Glutamatergic neuron (in vitro differentiated cells): ENCODE measurements around the gene CST5. TPM values are rescaled to one million over a fixed set of nuclear protein-coding genes. Genes with fewer than 3 reads are reported as not detected.
"Not testable (repeated sequence)": the region's sequence is repeated elsewhere in the genome, so short reads cannot be mapped to it uniquely, and the experiment has no call there.

Experiments
- DNase-seq: peaks from one replicate; pipeline ENCODE4 v3.0.0; 2022
- H3K27ac Mint-ChIP-seq: one replicate; pipeline ENCODE4 v1.8.0; 2020; ENCODE audit warnings: mild to moderate bottlenecking, mixed read lengths, inconsistent platforms; ENCODE audit not compliant: unreplicated experiment
- H3K27me3 Mint-ChIP-seq: one replicate; pipeline ENCODE4 v1.8.0; 2020; ENCODE audit warnings: mild to moderate bottlenecking, moderate library complexity, mixed read lengths, inconsistent platforms; ENCODE audit not compliant: unreplicated experiment
- H3K36me3 Mint-ChIP-seq: one replicate; pipeline ENCODE4 v1.8.0; 2020; ENCODE audit warnings: mild to moderate bottlenecking, mixed read lengths, inconsistent platforms; ENCODE audit not compliant: unreplicated experiment
- H3K4me1 Mint-ChIP-seq: one replicate; pipeline ENCODE4 v1.8.0; 2020; ENCODE audit warnings: mild to moderate bottlenecking, low read depth, mixed read lengths, inconsistent platforms; ENCODE audit not compliant: unreplicated experiment
- H3K4me3 Mint-ChIP-seq: one replicate; pipeline ENCODE4 v1.8.0; 2020; ENCODE audit warnings: mild to moderate bottlenecking, mixed read lengths, inconsistent platforms; ENCODE audit not compliant: unreplicated experiment
- H3K9me3 Mint-ChIP-seq: one replicate; pipeline ENCODE4 v1.8.0; 2020; ENCODE audit warnings: mild to moderate bottlenecking, moderate library complexity, mixed read lengths, inconsistent platforms; ENCODE audit not compliant: unreplicated experiment
- CTCF ChIP-seq: fragments of 200-600 bp; sonication (generic); IDR thresholded peaks from one replicate; pipeline ENCODE4 v1.5.0; 2021; ENCODE audit not compliant: partially characterized antibody, unreplicated experiment
- total RNA-seq: library from RNA; stranded (reverse); fragmentation: NEBNext Ultra II Directional; extraction: Animal tissue kit (Norgen Biotek cat#: 25700); gene quantifications from one replicate; pipeline ENCODE4 v1.2.1, GENCODE V29; 2021; ENCODE audit not compliant: unreplicated experiment

CST5 gene
- total RNA-seq, 1 donor from 2014 or later: not detected

- Mint-ChIP-seq H3K4me3 (no peak overlapping the region), H3K36me3 (no peaks in the 10 kb centered on the region), H3K27me3 (peaks cover 10% of the 10 kb centered on the region), H3K27ac (no peak overlapping the region), H3K4me1 (peaks cover 22% of the 10 kb centered on the region), H3K9me3 (peaks cover 14% of the 10 kb centered on the region)
- no peak for DNase-seq
- no peak for TF ChIP-seq CTCF
Observed at GRCh38 chr20:23879811-23880374, 345 bp upstream of the CST5 start.

GRCh38 chr20:23878787-23879186, 761 bp downstream of the CST5 start:
- Mint-ChIP-seq H3K9me3 (peaks cover 14% of the 10 kb centered on the region), H3K4me3 (no peak overlapping the region), H3K27me3 (peaks cover 7% of the 10 kb centered on the region), H3K27ac (no peak overlapping the region), H3K4me1 (peaks cover 30% of the 10 kb centered on the region), H3K36me3 (no peaks in the 10 kb centered on the region)
- TF ChIP-seq CTCF: no peak
- no peak for DNase-seq

GRCh38 chr20:23878016-23878542, 1.5 kb downstream of the CST5 start:
- not testable (repeated sequence) for H3K27me3 Mint-ChIP-seq, H3K4me3 Mint-ChIP-seq, DNase-seq, H3K36me3 Mint-ChIP-seq, H3K27ac Mint-ChIP-seq
- Mint-ChIP-seq H3K9me3 (peaks cover 14% of the 10 kb centered on the region), H3K4me1 (peaks cover 30% of the 10 kb centered on the region)

- Mint-ChIP-seq H3K4me3 (no peak overlapping the region), H3K36me3 (no peaks in the 10 kb centered on the region), H3K27me3 (peaks cover 7% of the 10 kb centered on the region), H3K27ac (no peak overlapping the region), H3K9me3 (peaks cover 14% of the 10 kb centered on the region), H3K4me1 (peaks cover 28% of the 10 kb centered on the region)
- DNase-seq: no peak
- peak; percentile 11 for TF ChIP-seq CTCF
Observed at GRCh38 chr20:23877524-23877923, 2.0 kb downstream of the CST5 start.

GRCh38 chr20:23875606-23876237, 3.8 kb downstream of the CST5 start:
- H3K9me3 Mint-ChIP-seq: peaks cover 14% of the 10 kb centered on the region
- peak overlapping the region; percentile 62 for H3K27ac Mint-ChIP-seq
- H3K4me3 Mint-ChIP-seq: peak overlapping the region; percentile 52
- no peak for DNase-seq
- TF ChIP-seq CTCF: no peak
- peaks cover 28% of the 10 kb centered on the region for H3K4me1 Mint-ChIP-seq
- H3K36me3 Mint-ChIP-seq: no peaks in the 10 kb centered on the region
- peaks cover 5% of the 10 kb centered on the region for H3K27me3 Mint-ChIP-seq
